A673 (cell line): ENCODE measurements around the gene GRK6.

Source experiments
- EZH2 ChIP-seq: fragments of 200-600 bp; sonication (generic); IDR thresholded peaks from 2 replicates; pipeline ENCODE4 v1.6.1; 2017; ENCODE audit warnings: borderline replicate concordance, low read depth, mild to moderate bottlenecking, mixed read lengths, antibody characterized with exemption, low read length; ENCODE audit not compliant: poor library complexity, severe bottlenecking
- TF ChIP-seq, protein P1 (sequence below): fragments of 300-800, 200-600 bp; sonication (generic); conservative IDR thresholded peaks from 2 replicates; pipeline ENCODE4 v1.5.1; 2017; ENCODE audit warnings: low read depth, mild to moderate bottlenecking, antibody characterized with exemption, low read length, moderate library complexity, mixed read lengths

DNA sequence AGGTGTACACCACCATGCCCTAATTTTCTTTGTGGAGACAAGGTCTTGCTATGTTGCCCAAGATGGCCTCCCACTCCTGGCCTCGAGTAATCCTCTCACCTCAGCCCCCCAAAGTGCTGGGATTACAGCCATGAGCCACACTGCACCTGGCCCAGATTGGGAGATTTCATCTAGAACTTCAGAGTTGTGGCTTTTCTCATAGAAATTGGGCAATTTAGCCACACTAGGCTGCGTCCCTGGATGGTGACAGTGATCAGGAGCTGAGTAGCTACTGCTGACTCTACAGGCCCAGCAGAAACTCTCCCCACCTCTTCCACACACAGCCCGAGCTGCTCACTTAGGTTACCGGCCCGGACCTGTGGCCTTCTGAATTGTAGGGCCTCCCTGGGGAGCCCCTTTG is 33.7 kb upstream of the GRK6 start:
- TF ChIP-seq, protein P1, sequence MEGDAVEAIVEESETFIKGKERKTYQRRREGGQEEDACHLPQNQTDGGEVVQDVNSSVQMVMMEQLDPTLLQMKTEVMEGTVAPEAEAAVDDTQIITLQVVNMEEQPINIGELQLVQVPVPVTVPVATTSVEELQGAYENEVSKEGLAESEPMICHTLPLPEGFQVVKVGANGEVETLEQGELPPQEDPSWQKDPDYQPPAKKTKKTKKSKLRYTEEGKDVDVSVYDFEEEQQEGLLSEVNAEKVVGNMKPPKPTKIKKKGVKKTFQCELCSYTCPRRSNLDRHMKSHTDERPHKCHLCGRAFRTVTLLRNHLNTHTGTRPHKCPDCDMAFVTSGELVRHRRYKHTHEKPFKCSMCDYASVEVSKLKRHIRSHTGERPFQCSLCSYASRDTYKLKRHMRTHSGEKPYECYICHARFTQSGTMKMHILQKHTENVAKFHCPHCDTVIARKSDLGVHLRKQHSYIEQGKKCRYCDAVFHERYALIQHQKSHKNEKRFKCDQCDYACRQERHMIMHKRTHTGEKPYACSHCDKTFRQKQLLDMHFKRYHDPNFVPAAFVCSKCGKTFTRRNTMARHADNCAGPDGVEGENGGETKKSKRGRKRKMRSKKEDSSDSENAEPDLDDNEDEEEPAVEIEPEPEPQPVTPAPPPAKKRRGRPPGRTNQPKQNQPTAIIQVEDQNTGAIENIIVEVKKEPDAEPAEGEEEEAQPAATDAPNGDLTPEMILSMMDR, result no peak
- no peak for TF ChIP-seq EZH2
